GM20000 (cell line): ENCODE results near the gene SPOCD1.

ENCODE experiments used
- DNase-seq: peaks from one replicate; pipeline ENCODE4 v3.0.0; 2012; ENCODE audit warnings: low spot score
- TF ChIP-seq, protein P1 (sequence below): IDR thresholded peaks from 2 replicates; pipeline ENCODE4 v1.5.1; 2012; ENCODE audit warnings: mild to moderate bottlenecking, control low read depth; ENCODE audit errors: extremely low read depth, missing control alignments

The SPOCD1 gene

DNA sequence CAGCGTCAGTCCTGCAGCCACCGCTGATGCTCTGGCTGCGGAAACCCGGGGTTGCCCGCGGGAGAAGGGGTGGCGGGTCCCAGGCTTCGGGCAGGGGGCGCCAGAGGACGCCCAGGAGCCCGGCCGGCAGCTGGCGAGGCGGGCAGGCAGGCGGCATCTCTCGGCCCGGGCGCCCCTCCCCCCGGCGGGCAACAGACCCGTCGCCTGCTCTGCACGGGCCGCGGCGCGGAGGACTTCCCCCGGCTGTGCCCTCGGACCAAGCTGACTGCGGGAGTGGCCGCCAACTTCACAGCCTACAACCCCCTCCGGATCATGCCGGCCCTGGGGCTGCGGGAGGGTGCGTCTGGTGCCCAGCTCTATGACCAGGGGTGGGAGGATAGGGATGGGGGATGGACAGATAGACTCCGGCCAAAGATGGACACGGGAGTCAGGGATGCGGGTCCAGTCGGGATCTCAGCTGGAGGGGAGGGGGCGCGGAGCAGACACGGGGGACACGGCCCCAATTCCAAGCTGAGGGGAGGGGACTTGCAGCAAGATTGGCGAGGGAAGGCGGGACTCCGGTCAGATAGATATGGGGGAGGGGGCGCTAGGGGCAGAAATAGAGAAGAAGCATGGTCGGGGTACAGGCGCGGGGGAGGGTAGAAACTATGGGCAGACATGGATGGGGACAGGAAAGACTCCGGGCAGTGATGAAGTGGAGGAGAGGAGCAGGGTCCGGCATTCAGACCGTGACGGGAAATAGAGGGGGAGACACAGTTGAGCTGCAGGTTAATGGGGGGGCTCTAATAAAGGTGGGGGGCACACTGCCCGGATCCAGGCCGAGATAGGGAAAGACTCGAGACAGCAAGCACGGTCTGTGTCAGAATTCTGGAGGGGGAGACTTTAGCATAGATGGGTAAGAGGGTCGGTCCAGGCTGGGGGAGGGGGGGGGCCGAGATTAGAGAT, 52.8 kb downstream of the SPOCD1 start:
- TF ChIP-seq, protein P1, sequence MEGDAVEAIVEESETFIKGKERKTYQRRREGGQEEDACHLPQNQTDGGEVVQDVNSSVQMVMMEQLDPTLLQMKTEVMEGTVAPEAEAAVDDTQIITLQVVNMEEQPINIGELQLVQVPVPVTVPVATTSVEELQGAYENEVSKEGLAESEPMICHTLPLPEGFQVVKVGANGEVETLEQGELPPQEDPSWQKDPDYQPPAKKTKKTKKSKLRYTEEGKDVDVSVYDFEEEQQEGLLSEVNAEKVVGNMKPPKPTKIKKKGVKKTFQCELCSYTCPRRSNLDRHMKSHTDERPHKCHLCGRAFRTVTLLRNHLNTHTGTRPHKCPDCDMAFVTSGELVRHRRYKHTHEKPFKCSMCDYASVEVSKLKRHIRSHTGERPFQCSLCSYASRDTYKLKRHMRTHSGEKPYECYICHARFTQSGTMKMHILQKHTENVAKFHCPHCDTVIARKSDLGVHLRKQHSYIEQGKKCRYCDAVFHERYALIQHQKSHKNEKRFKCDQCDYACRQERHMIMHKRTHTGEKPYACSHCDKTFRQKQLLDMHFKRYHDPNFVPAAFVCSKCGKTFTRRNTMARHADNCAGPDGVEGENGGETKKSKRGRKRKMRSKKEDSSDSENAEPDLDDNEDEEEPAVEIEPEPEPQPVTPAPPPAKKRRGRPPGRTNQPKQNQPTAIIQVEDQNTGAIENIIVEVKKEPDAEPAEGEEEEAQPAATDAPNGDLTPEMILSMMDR = no peak
- DNase-seq = peak; percentile 83

DNA sequence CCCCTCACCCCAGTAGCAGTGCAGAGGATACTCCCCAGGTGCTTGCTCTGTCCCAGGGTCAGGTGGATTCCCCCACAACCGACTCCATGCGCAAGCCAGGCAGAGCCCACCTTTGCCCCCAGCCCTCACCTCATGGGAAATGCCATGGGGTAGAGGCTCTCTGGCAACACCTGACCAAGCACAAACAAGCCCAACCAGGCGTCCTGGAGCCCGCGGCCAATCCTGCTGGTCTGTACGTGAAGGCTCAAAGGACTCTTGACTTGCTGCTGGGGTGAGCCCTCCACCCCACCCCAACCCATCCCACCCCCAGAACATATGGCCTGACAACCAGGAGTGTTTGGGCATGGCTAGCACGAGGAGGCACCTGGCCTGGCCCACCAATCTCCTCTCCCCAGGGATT, 53.5 kb downstream of the SPOCD1 start:
- no peak for DNase-seq
- TF ChIP-seq, protein P1 = no peak

DNA sequence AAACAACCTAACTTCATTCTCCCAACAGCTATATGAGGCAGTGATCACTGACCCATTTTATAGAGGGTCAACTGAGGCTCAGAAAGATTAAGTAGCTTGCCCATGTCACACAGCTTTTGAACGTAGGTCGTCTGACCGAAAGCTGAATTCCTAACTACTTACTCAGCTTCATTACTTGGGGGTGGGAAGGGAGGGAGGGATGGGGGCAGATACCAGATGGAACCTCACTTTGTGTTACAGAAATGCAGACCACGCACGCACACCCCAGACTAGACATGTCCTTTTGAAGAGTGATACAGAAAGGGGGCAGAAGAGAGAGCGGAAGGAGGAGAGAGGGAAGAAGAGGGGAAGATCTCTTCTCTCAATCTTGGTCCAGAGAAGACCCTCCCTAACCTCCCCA, 53.9 kb downstream of the SPOCD1 start:
- TF ChIP-seq, protein P1 = no peak

DNA sequence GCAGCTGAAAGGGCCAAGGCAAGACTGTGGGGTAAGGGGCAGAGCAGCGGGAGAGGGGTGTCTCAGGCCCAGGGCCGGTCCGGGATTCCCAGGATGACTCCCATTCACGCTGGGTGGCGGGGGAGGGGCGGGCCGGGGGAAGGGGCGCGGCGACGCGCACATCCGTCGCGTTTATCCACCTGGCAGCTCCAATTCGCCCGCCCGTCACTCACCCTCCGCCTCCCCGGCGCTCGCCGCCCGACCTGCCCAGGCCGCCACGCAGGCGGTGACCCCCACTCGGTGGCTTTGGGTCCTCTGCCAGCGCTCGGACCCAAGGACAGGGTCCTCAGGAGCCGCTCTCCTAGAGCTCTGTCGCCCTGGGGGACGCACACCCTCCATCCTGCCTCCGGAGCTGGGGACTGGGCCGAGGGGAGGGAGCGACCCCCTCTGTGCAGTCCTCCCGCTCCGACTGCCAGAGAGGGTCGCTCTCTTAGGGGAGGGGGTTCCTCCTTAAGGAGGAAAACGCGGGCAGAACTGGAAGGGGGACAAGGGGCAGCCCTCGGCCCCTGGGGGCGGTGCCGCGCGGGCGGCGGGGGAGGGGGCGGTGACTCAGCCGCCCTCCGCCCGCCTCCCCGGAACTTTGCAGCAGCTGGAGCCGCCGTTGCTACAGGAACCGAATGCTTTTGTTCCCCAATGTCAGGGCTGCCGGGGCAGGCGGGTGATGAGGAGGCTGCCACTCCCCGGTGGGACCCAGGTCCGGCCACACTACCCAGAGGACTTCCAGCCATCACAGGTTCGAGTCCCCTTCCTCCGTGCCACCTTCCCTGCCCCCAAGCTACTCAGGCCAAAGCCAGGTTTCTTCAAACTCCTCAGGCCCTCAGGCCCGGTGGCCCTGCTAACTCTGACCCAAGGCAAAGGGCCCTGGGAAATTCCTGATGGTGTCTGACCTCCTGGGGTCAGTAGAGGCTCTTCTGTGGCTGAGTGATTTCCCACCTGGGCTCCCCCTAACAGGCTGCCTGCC, 55.1 kb downstream of the SPOCD1 start:
- TF ChIP-seq, protein P1 = no peak
- peak; percentile 85 for DNase-seq

More for the DNA sequence above, 53.9 kb downstream of the SPOCD1 start:
- DNase-seq = no peak

DNA sequence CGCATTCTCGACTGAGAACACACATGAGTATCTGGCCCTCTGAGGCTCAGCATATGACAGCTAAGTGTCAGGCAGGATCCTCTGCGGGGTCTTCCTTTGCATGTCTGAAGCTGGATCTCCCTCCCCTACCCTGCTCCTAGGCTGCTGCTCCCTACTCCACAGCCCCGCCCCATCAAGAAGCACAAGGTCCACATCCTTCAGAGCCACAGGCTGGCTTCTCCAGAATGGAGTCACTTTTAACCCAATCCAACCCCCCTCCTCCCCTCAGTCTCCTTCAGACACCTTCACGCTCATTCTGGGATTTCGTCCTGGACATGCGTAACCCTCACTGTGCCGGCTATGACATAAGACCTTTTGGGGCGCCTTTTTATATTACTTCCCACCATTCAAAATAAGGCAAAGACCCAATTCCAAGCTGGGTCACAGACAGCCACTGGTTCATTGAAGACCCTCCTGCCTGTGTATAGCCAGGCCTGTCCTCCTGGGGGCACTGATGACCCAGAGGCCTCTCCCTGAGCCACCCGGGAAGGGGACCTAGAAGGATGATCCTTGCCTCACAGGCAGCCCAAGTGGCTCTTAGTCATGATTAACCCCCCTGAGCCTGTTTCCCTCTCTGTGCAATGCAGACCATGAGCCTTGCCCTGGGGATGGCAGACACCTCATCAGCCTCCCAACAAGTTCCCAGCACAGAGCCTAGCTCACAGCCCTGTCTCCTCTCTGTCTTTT, 56.4 kb downstream of the SPOCD1 start:
- no peak for DNase-seq
- TF ChIP-seq, protein P1 = no peak

DNA sequence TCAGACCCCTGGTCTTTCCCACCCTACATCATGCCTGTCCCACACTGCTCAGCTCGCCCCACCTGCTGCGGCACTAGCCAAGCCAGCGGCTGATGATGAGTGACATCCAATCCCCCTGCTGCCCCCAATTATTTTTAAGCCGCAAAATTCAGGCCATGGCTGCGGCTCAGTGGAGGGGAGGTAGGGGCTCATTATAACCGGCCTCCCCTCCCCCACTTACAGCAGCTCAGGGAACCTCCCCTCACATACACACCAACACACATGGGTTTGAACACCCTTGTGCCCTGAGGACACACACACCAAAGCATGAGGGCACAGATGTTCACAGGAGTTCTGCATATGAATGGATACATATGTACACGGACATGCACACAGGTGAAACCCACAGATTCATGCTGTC, 57.0 kb downstream of the SPOCD1 start:
- TF ChIP-seq, protein P1 = no peak
- no peak for DNase-seq
